HepG2 (cell line): ENCODE results near the gene ZNF683. TPM values are rescaled to one million over a fixed set of nuclear protein-coding genes. Genes with fewer than 3 reads are reported as not detected.

Experiments used
- CREBL2 ChIP-seq: sonication (generic); formaldehyde crosslinking; IDR thresholded peaks from 2 replicates; pipeline ENCODE4 v1.8.1; 2023; ENCODE audit warnings: missing genetic modification reagents, mild to moderate bottlenecking, borderline replicate concordance
- DPF2 ChIP-seq: sonication (generic); formaldehyde crosslinking; IDR thresholded peaks from 2 replicates; pipeline ENCODE4 v1.4.0; 2020; ENCODE audit warnings: mild to moderate bottlenecking, low read depth, missing genetic modification reagents, borderline replicate concordance
- E2F2 ChIP-seq: sonication (generic); formaldehyde crosslinking; IDR thresholded peaks from 2 replicates; pipeline ENCODE4 v1.4.0; 2020; ENCODE audit warnings: missing genetic modification reagents, borderline replicate concordance
- HNF4G ChIP-seq, 2 experiments: sonication (generic) in 1 of 2; formaldehyde crosslinking in 1 of 2; IDR thresholded peaks; 2 replicates each; pipeline versions ENCODE4 v1.4.0 to v1.6.1; 2011 to 2020; ENCODE audit warnings: borderline replicate concordance in 2 of 2, low read depth in 2 of 2, mild to moderate bottlenecking in 2 of 2, low read length in 1 of 2, missing genetic modification reagents in 1 of 2, moderate library complexity in 1 of 2
- KDM6A ChIP-seq: IDR thresholded peaks from 2 replicates; pipeline ENCODE4 v1.6.1; 2016; ENCODE audit warnings: low read depth
- MAFG ChIP-seq: sonication (generic); formaldehyde crosslinking; IDR thresholded peaks from 2 replicates; pipeline ENCODE4 v1.5.1; 2020; ENCODE audit warnings: mild to moderate bottlenecking, missing genetic modification reagents
- NAIF1 ChIP-seq: sonication (generic); formaldehyde crosslinking; IDR thresholded peaks from 2 replicates; pipeline ENCODE4 v1.5.0; 2020; ENCODE audit warnings: mild to moderate bottlenecking, missing genetic modification reagents, borderline replicate concordance
- NPAS2 ChIP-seq: sonication (generic); formaldehyde crosslinking; IDR thresholded peaks from 2 replicates; pipeline ENCODE4 v1.8.0; 2022; ENCODE audit warnings: mild to moderate bottlenecking, missing genetic modification reagents, borderline replicate concordance
- NR0B2 ChIP-seq: sonication (generic); formaldehyde crosslinking; IDR thresholded peaks from 2 replicates; pipeline ENCODE4 v1.4.0; 2020; ENCODE audit warnings: mild to moderate bottlenecking, missing genetic modification reagents
- PHF20 ChIP-seq: sonication (generic); formaldehyde crosslinking; IDR thresholded peaks from 2 replicates; pipeline ENCODE4 v1.5.0; 2020; ENCODE audit warnings: mild to moderate bottlenecking, missing genetic modification reagents
- RBM22 ChIP-seq: fragments of 200-400 bp; formaldehyde crosslinking; optimal IDR thresholded peaks from 2 replicates; pipeline ENCODE3; 2017; ENCODE audit warnings: mild to moderate bottlenecking, low read length, moderate library complexity
- RFX5 ChIP-seq: IDR thresholded peaks from 2 replicates; pipeline ENCODE4 v1.6.1; 2011; ENCODE audit warnings: low read depth, low read length, improper control_type of control experiment
- SCMH1 ChIP-seq: sonication (generic); formaldehyde crosslinking; IDR thresholded peaks from 2 replicates; pipeline ENCODE4 v1.9.0; 2021; ENCODE audit warnings: missing genetic modification reagents, mild to moderate bottlenecking, borderline replicate concordance
- SRY ChIP-seq: sonication (generic); formaldehyde crosslinking; IDR thresholded peaks from 2 replicates; pipeline ENCODE4 v1.8.0; 2022; ENCODE audit warnings: mild to moderate bottlenecking, missing genetic modification reagents
- STAT5B ChIP-seq: sonication (generic); formaldehyde crosslinking; IDR thresholded peaks from 2 replicates; pipeline ENCODE4 v1.4.0; 2020; ENCODE audit warnings: missing genetic modification reagents
- THAP11 ChIP-seq: IDR thresholded peaks from 2 replicates; pipeline ENCODE4 v1.6.1; 2016; ENCODE audit warnings: missing biosample characterization, missing genetic modification reagents
- TRIM24 ChIP-seq: sonication (generic); formaldehyde crosslinking; IDR thresholded peaks from 2 replicates; pipeline ENCODE4 v1.8.0; 2022; ENCODE audit warnings: mild to moderate bottlenecking, missing genetic modification reagents
- U2AF2 ChIP-seq: fragments of 200-400 bp; formaldehyde crosslinking; IDR thresholded peaks from 2 replicates; pipeline ENCODE4 v1.6.1; 2017; ENCODE audit warnings: low read depth, mild to moderate bottlenecking, low read length
- ZBTB8A ChIP-seq: sonication (generic); formaldehyde crosslinking; IDR thresholded peaks from 2 replicates; pipeline ENCODE4 v1.4.0; 2020; ENCODE audit warnings: mild to moderate bottlenecking, low read depth, missing genetic modification reagents, borderline replicate concordance
- ZNF20 ChIP-seq: sonication (generic); formaldehyde crosslinking; IDR thresholded peaks from 2 replicates; pipeline ENCODE4 v1.4.0; 2020; ENCODE audit warnings: mild to moderate bottlenecking, moderate library complexity, missing genetic modification reagents
- ZNF225 ChIP-seq: sonication (generic); formaldehyde crosslinking; IDR thresholded peaks from 2 replicates; pipeline ENCODE4 v1.4.0; 2020; ENCODE audit warnings: mild to moderate bottlenecking, missing genetic modification reagents
- ZNF253 ChIP-seq: sonication (generic); formaldehyde crosslinking; IDR thresholded peaks from 2 replicates; pipeline ENCODE4 v1.8.0; 2022; ENCODE audit warnings: mild to moderate bottlenecking, missing genetic modification reagents, borderline replicate concordance
- ZNF367 ChIP-seq: sonication (generic); formaldehyde crosslinking; IDR thresholded peaks from 2 replicates; pipeline ENCODE4 v1.4.0; 2020; ENCODE audit warnings: missing genetic modification reagents, borderline replicate concordance
- ZNF577 ChIP-seq: sonication (generic); formaldehyde crosslinking; IDR thresholded peaks from 2 replicates; pipeline ENCODE4 v1.4.0; 2020; ENCODE audit warnings: mild to moderate bottlenecking, low read depth, missing genetic modification reagents, borderline replicate concordance
- ZNF7 ChIP-seq: IDR thresholded peaks from 2 replicates; pipeline ENCODE4 v1.6.1; 2016; ENCODE audit warnings: missing biosample characterization, missing genetic modification reagents
- ZNF704 ChIP-seq: sonication (generic); formaldehyde crosslinking; IDR thresholded peaks from 2 replicates; pipeline ENCODE4 v1.8.1; 2023; ENCODE audit warnings: mild to moderate bottlenecking, inconsistent platforms, moderate library complexity, missing genetic modification reagents, borderline replicate concordance
- ZNF709 ChIP-seq: sonication (generic); formaldehyde crosslinking; IDR thresholded peaks from 2 replicates; pipeline ENCODE4 v1.5.0; 2020; ENCODE audit warnings: mild to moderate bottlenecking, missing genetic modification reagents
- ZNF75D ChIP-seq: sonication (generic); formaldehyde crosslinking; IDR thresholded peaks from 2 replicates; pipeline ENCODE4 v1.8.1; 2023; ENCODE audit warnings: missing genetic modification reagents, mild to moderate bottlenecking, borderline replicate concordance
- ZNF839 ChIP-seq: sonication (generic); formaldehyde crosslinking; IDR thresholded peaks from 2 replicates; pipeline ENCODE4 v1.4.0; 2020; ENCODE audit warnings: missing genetic modification reagents, mild to moderate bottlenecking, borderline replicate concordance
- ZSCAN22 ChIP-seq: sonication (generic); formaldehyde crosslinking; IDR thresholded peaks from 2 replicates; pipeline ENCODE4 v1.4.0; 2020; ENCODE audit warnings: mild to moderate bottlenecking, missing genetic modification reagents
- polyA plus RNA-seq, 8 experiments: library from polyadenylated mRNA; depleted of rRNA in 3 of 8; stranded (reverse) in 7 of 8; unstranded in 1 of 8; fragments of >200 nt; fragmentation: Illumina TruSeq in 4 of 8; extraction: Trizol in 4 of 8; gene quantifications; 2 replicates each; pipeline versions ENCODE4 v1.2.1 to v1.2.3, GENCODE V29; 2011 to 2016; ENCODE audit warnings: low read depth in 4 of 8, missing spikeins in 1 of 8, mixed read lengths in 1 of 8; ENCODE audit not compliant: insufficient read depth in 1 of 8
- total RNA-seq, 5 experiments: library from RNA; depleted of rRNA; stranded (reverse); fragments of >200 nt; fragmentation: Illumina TruSeq; extraction: Trizol; gene quantifications; 2 replicates each; pipeline ENCODE4 v1.2.3, GENCODE V29; 2016; ENCODE audit warnings: low read depth in 1 of 5

The ZNF683 gene
- total and polyA plus RNA-seq, 2 of the 13 experiments (the other 11 are each of a cell fraction or from before 2014, with no cell fraction given) = not detected

GRCh38 chr1:26408604-26409003 lies 36.1 kb upstream of the ZNF683 start (continued):
- TF ChIP-seq ZNF709 (CRISPR knock-in tag) (peak; percentile 100), PHF20 (CRISPR knock-in tag) (peak; percentile 91), NAIF1 (CRISPR knock-in tag) (peak; percentile 98), DPF2 (CRISPR knock-in tag) (no peak), ZSCAN22 (peak; percentile 94), ZBTB8A (CRISPR knock-in tag) (peak; percentile 99), E2F2 (CRISPR knock-in tag) (peak; percentile 100; the same call in 1 of the 2 replicates), NPAS2 (peak; percentile 98), ZNF225 (CRISPR knock-in tag) (peak; percentile 100), STAT5B (peak; percentile 100), SRY (peak; percentile 100), SCMH1 (CRISPR knock-in tag) (peak; percentile 95), RBM22 (no peak), TRIM24 (CRISPR knock-in tag) (no peak), ZNF577 (CRISPR knock-in tag) (peak; percentile 99), KDM6A (peak; percentile 95), RFX5 (peak; percentile 32; the same call in 1 of the 2 replicates), ZNF367 (CRISPR knock-in tag) (peak; percentile 100), CREBL2 (peak; percentile 100), NR0B2 (CRISPR knock-in tag) (peak; percentile 100), ZNF7 (CRISPR knock-in tag) (peak; percentile 98), ZNF75D (CRISPR knock-in tag) (peak; percentile 100), ZNF839 (peak; percentile 100), ZNF704 (CRISPR knock-in tag) (peak; percentile 100), HNF4G (IDR thresholded peaks at IDR 0.05; ENCODE audit: borderline replicate concordance, low read depth, low read length) (no peak), HNF4G (CRISPR knock-in tag; IDR thresholded peaks at IDR 0.05; ENCODE audit: borderline replicate concordance, low read depth) (peak; percentile 94), THAP11 (CRISPR knock-in tag) (peak; percentile 93), MAFG (peak; percentile 88), ZNF253 (CRISPR knock-in tag) (peak; percentile 100), ZNF20 (CRISPR knock-in tag) (peak; percentile 99), U2AF2 (no peak)
